ENCODE measurements around the gene CLCN7. TPM values are rescaled to one million over a fixed set of nuclear protein-coding genes. Genes with fewer than 3 reads are reported as not detected.
A peak's percentile ranks its signal among the peaks of the same experiment; 100 is the strongest.

Gene CLCN7
- total and polyA plus RNA-seq, 2 of the 13 experiments (the other 11 are each of a cell fraction or from before 2014, with no cell fraction given) = 24.6 to 25.1 TPM

DNA sequence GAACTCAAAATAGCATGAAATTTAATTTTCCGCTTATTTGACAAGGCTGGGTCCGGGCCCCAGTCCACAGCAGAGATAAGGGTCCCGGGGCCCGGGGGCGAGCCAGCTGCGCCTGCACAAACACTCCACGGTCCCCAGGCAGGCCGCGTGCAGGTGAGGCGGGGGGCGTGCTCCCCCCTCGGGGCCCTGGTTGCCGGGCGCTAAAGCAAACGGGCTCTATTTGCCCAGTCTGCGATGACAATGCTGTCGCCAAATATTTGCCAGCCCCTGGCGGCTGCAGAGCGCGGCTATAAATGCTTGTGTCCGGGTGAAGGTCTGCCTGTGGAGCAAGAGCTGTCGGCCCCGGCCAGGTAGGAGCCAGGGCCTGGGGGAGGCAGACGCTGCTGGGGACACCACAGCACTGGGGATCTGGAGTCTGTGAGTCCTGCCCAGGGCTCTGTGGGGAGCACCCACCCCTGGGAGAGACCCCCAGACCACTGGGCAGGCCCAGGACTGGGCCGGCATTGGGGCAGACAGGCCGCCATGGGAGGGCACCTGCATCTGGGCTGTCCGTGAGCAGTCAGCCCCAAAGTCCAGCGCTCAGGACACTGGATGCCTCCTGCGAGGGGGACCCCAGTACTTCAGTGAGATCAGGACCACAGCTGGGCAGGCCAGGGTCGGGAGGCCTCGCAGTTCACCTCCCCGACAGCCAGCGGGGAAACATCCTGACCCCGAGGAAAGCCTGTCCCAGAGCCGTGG lies 43.9 kb downstream of the CLCN7 start, which contains the start of gene PERCC1 (continued):
- TF ChIP-seq, protein P1, sequence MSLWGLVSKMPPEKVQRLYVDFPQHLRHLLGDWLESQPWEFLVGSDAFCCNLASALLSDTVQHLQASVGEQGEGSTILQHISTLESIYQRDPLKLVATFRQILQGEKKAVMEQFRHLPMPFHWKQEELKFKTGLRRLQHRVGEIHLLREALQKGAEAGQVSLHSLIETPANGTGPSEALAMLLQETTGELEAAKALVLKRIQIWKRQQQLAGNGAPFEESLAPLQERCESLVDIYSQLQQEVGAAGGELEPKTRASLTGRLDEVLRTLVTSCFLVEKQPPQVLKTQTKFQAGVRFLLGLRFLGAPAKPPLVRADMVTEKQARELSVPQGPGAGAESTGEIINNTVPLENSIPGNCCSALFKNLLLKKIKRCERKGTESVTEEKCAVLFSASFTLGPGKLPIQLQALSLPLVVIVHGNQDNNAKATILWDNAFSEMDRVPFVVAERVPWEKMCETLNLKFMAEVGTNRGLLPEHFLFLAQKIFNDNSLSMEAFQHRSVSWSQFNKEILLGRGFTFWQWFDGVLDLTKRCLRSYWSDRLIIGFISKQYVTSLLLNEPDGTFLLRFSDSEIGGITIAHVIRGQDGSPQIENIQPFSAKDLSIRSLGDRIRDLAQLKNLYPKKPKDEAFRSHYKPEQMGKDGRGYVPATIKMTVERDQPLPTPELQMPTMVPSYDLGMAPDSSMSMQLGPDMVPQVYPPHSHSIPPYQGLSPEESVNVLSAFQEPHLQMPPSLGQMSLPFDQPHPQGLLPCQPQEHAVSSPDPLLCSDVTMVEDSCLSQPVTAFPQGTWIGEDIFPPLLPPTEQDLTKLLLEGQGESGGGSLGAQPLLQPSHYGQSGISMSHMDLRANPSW (CRISPR knock-in tag; IDR thresholded peaks at IDR 0.05; ENCODE audit: borderline replicate concordance) = no peak
- no peak for TF ChIP-seq ZNF839 (CRISPR knock-in tag; IDR thresholded peaks at IDR 0.05; ENCODE audit: borderline replicate concordance)
- TF ChIP-seq, protein P2, sequence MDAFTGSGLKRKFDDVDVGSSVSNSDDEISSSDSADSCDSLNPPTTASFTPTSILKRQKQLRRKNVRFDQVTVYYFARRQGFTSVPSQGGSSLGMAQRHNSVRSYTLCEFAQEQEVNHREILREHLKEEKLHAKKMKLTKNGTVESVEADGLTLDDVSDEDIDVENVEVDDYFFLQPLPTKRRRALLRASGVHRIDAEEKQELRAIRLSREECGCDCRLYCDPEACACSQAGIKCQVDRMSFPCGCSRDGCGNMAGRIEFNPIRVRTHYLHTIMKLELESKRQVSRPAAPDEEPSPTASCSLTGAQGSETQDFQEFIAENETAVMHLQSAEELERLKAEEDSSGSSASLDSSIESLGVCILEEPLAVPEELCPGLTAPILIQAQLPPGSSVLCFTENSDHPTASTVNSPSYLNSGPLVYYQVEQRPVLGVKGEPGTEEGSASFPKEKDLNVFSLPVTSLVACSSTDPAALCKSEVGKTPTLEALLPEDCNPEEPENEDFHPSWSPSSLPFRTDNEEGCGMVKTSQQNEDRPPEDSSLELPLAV (CRISPR knock-in tag; conservative IDR thresholded peaks at IDR 0.05; ENCODE audit: low read depth) = no peak
- TF ChIP-seq MYNN (CRISPR knock-in tag; IDR thresholded peaks at IDR 0.05; ENCODE audit: low read depth) = 0 out of 2 replicates have a peak, but pooled peaks have one; percentile 46
- TF ChIP-seq NFIB (CRISPR knock-in tag; IDR thresholded peaks at IDR 0.05; ENCODE audit: borderline replicate concordance) = no peak
- no peak for TF ChIP-seq MED13 (CRISPR knock-in tag; IDR thresholded peaks at IDR 0.05)
- TF ChIP-seq, protein P3, sequence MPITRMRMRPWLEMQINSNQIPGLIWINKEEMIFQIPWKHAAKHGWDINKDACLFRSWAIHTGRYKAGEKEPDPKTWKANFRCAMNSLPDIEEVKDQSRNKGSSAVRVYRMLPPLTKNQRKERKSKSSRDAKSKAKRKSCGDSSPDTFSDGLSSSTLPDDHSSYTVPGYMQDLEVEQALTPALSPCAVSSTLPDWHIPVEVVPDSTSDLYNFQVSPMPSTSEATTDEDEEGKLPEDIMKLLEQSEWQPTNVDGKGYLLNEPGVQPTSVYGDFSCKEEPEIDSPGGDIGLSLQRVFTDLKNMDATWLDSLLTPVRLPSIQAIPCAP (CRISPR knock-in tag; IDR thresholded peaks at IDR 0.05; ENCODE audit: low read depth) = no peak
- TF ChIP-seq SP1 (IDR thresholded peaks at IDR 0.05) = no peak
- TF ChIP-seq SP1 (CRISPR knock-in tag; IDR thresholded peaks at IDR 0.05) = no peak
- no peak; a peak in 1 of 4 replicates for TF ChIP-seq KLF16 (CRISPR knock-in tag; IDR thresholded peaks at IDR 0.05)
- no peak for TF ChIP-seq ZNF577 (CRISPR knock-in tag; IDR thresholded peaks at IDR 0.05; ENCODE audit: borderline replicate concordance, low read depth)
- TF ChIP-seq, protein P4, sequence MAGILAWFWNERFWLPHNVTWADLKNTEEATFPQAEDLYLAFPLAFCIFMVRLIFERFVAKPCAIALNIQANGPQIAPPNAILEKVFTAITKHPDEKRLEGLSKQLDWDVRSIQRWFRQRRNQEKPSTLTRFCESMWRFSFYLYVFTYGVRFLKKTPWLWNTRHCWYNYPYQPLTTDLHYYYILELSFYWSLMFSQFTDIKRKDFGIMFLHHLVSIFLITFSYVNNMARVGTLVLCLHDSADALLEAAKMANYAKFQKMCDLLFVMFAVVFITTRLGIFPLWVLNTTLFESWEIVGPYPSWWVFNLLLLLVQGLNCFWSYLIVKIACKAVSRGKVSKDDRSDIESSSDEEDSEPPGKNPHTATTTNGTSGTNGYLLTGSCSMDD (CRISPR knock-in tag; IDR thresholded peaks at IDR 0.05) = no peak
- peak; percentile 86; the same call in 1 of the 2 replicates for TF ChIP-seq ZBTB7A (CRISPR knock-in tag; IDR thresholded peaks at IDR 0.05)
- TF ChIP-seq NR1H2 (CRISPR knock-in tag; IDR thresholded peaks at IDR 0.05; ENCODE audit: borderline replicate concordance, low read depth) = no peak
- TF ChIP-seq SOX5 (CRISPR knock-in tag; IDR thresholded peaks at IDR 0.05; ENCODE audit: borderline replicate concordance) = peak; percentile 86
- TF ChIP-seq MAFG (CRISPR knock-in tag; IDR thresholded peaks at IDR 0.05) = no peak
- peak; percentile 70; the same call in 1 of the 2 replicates for TF ChIP-seq SAP130 (CRISPR knock-in tag; IDR thresholded peaks at IDR 0.05; ENCODE audit: low read depth)
- TF ChIP-seq NCOA5 (CRISPR knock-in tag; IDR thresholded peaks at IDR 0.05) = no peak
- TF ChIP-seq, protein P5, sequence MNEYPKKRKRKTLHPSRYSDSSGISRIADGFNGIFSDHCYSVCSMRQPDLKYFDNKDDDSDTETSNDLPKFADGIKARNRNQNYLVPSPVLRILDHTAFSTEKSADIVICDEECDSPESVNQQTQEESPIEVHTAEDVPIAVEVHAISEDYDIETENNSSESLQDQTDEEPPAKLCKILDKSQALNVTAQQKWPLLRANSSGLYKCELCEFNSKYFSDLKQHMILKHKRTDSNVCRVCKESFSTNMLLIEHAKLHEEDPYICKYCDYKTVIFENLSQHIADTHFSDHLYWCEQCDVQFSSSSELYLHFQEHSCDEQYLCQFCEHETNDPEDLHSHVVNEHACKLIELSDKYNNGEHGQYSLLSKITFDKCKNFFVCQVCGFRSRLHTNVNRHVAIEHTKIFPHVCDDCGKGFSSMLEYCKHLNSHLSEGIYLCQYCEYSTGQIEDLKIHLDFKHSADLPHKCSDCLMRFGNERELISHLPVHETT (CRISPR knock-in tag; conservative IDR thresholded peaks at IDR 0.05) = no peak
- no peak for TF ChIP-seq ATM (IDR thresholded peaks at IDR 0.05; ENCODE audit: borderline replicate concordance)
- TF ChIP-seq KDM6A (CRISPR knock-in tag; IDR thresholded peaks at IDR 0.05; ENCODE audit: low read depth) = no peak; the same call in 1 of the 2 replicates
- TF ChIP-seq ZNF75D (CRISPR knock-in tag; IDR thresholded peaks at IDR 0.05; ENCODE audit: borderline replicate concordance) = no peak
